Endodermal cell (in vitro differentiated cells): Measurements from ENCODE around the gene SLPI. TPM values are rescaled to one million over a fixed set of nuclear protein-coding genes. Genes with fewer than 3 reads are reported as not detected.
A peak's percentile ranks its signal among the peaks of the same experiment; 100 is the strongest.

Experiments used
- DNase-seq: peaks from one replicate; pipeline ENCODE4 v3.0.0-alpha.2; 2017
- H3K27ac ChIP-seq: 2 replicates; pipeline ENCODE4 v1.5.1; 2013; ENCODE audit warnings: mild to moderate bottlenecking, low read depth, low read length, moderate library complexity
- H3K27me3 ChIP-seq: 2 replicates; pipeline ENCODE4 v1.6.1; 2013; ENCODE audit warnings: mild to moderate bottlenecking, low read length, moderate library complexity; ENCODE audit not compliant: insufficient read depth, control insufficient read depth, poor library complexity, severe bottlenecking
- H3K36me3 ChIP-seq: 2 replicates; pipeline ENCODE4 v1.7.0; 2013; ENCODE audit warnings: mild to moderate bottlenecking, low read length, moderate library complexity; ENCODE audit not compliant: control insufficient read depth, insufficient read depth
- H3K4me1 ChIP-seq: one replicate; pipeline ENCODE4 v1.7.0; 2013; ENCODE audit warnings: low read length; ENCODE audit not compliant: control insufficient read depth, insufficient read depth
- H3K4me3 ChIP-seq: 2 replicates; pipeline ENCODE4 v1.5.1; 2013; ENCODE audit warnings: mild to moderate bottlenecking, low read length, moderate library complexity
- H3K9ac ChIP-seq: 2 replicates; pipeline ENCODE4 v1.6.1; 2013; ENCODE audit warnings: mild to moderate bottlenecking, low read length, moderate library complexity; ENCODE audit not compliant: poor library complexity, severe bottlenecking; ENCODE audit errors: extremely low read depth
- H3K9me3 ChIP-seq: 2 replicates; pipeline ENCODE4 v1.6.1; 2013; ENCODE audit warnings: mild to moderate bottlenecking, low read length, moderate library complexity; ENCODE audit not compliant: control insufficient read depth
- H3K27ac Mint-ChIP-seq: 2 replicates; pipeline ENCODE4 v1.8.0; 2020; ENCODE audit warnings: mixed read lengths
- H3K27me3 Mint-ChIP-seq: 2 replicates; pipeline ENCODE4 v1.8.0; 2021; ENCODE audit warnings: mild to moderate bottlenecking, mixed read lengths; ENCODE audit not compliant: insufficient read depth
- H3K36me3 Mint-ChIP-seq: 2 replicates; pipeline ENCODE4 v1.8.0; 2020; ENCODE audit warnings: low read depth, mixed read lengths
- H3K4me1 Mint-ChIP-seq: 2 replicates; pipeline ENCODE4 v1.8.0; 2020; ENCODE audit warnings: mixed read lengths
- H3K4me3 Mint-ChIP-seq: 2 replicates; pipeline ENCODE4 v1.8.0; 2020; ENCODE audit warnings: mild to moderate bottlenecking, moderate library complexity, mixed read lengths
- H3K9me3 Mint-ChIP-seq: 2 replicates; pipeline ENCODE4 v1.8.0; 2020; ENCODE audit warnings: mild to moderate bottlenecking, mixed read lengths
- CTCF ChIP-seq: fragments of 200-600 bp; sonication (generic); conservative IDR thresholded peaks from 2 replicates; pipeline ENCODE4 v1.5.0; 2021; ENCODE audit warnings: antibody characterized with exemption, mild to moderate bottlenecking
- WGBS, 2 experiments: methylation state at CpG; one replicate each; pipeline versions ENCODE4 v1.1.5 to v1.1.7; 2013; ENCODE audit warnings: missing lambda C conversion rate in 2 of 2, mixed read lengths in 1 of 2; ENCODE audit not compliant: insufficient coverage in 1 of 2, insufficient read length in 1 of 2; 5-methylcytosine and 5-hydroxymethylcytosine counted together
- total RNA-seq, 2 donors: library from RNA; stranded (reverse); fragmentation: NEBNext Ultra II Directional in 1 of 2; extraction: Animal tissue kit (Norgen Biotek cat#: 25700) in 1 of 2; gene quantifications; 2 replicates in 1 of 2; 3 replicates in 1 of 2; pipeline ENCODE4 v1.2.1, GENCODE V29; 2021

Gene SLPI
- total RNA-seq, 2 donors from 2014 or later = not detected

DNA sequence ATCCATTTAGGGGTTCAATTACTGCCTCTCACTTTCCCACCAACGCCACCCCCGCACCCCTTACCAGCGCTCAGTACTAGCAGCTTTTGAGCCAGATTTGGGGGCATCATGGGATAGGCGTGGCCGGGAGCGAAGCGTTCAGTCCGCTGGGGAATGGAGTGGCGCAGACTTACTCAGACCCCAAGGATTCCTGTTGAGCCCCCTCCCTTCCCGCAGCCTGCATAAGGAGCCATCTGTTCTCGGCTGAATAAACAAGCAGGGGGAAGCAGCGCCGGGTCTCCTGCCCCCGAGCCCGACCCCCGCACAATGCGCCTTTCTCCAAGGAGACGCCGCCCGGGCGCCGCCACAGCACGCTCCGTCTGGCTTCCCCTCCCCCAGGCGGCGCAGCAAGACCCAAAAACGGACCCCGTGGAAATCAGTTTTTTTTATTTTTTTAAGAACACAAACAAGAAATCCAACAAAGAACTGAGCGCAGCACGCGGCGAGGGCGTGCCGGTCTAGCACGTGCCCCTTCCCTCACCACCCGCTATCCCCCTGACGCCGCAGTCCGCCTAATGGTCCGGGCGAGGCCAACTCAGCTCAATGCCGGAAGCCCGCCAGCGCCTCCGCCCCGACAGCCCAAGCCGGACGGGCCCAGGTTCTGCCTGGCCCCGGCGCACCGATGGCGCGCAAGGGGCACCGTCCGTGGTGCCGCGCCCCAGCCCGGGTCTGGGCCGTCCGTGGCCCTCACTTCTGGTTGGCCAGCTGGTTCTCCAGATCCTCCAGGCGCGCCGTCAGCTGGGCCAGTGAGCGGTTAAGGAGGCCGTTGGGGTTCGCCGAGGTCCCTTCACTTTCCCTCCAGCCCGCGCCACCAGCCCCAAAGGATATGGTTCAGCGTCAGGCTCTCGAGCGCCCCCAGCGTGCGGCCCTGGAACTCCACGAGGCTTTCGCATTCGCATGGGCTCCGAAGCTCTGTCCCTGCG is 39.0 kb upstream of the SLPI start:
- Histone ChIP-seq H3K27me3 (peaks cover 26% of the 10 kb centered on the region), H3K9ac (peak overlapping the region; percentile 27), H3K27ac (peak overlapping the region; percentile 97), H3K4me3 (peak overlapping the region; percentile 69), H3K9me3 (peaks cover 20% of the 10 kb centered on the region), H3K36me3 (no peaks in the 10 kb centered on the region), H3K4me1 (no peaks in the 10 kb centered on the region)
- H3K4me3 Mint-ChIP-seq = peak overlapping the region; percentile 58
- peaks cover 23% of the 10 kb centered on the region for H3K9me3 Mint-ChIP-seq
- H3K27ac Mint-ChIP-seq = no peak overlapping the region
- 12 to 13% methylated on average over 50 to 79 of the region's 79 CpGs for WGBS, 2 experiments
- peak; percentile 94 for TF ChIP-seq CTCF
- H3K36me3 Mint-ChIP-seq = no peaks in the 10 kb centered on the region
- H3K27me3 Mint-ChIP-seq = peaks cover 61% of the 10 kb centered on the region
- H3K4me1 Mint-ChIP-seq = peaks cover 16% of the 10 kb centered on the region
- peak; percentile 97 for DNase-seq

GRCh38 chr20:45292343-45292742 is 38.0 kb upstream of the SLPI start:
- H3K4me1 ChIP-seq = no peaks in the 10 kb centered on the region
- Mint-ChIP-seq H3K4me1 (peaks cover 16% of the 10 kb centered on the region), H3K9me3 (peaks cover 23% of the 10 kb centered on the region), H3K27ac (no peak overlapping the region), H3K4me3 (peak overlapping the region; percentile 58), H3K36me3 (no peaks in the 10 kb centered on the region), H3K27me3 (peaks cover 60% of the 10 kb centered on the region)
- peaks cover 32% of the 10 kb centered on the region for H3K27me3 ChIP-seq
- DNase-seq = no peak
- H3K4me3 ChIP-seq = no peak overlapping the region
- H3K27ac ChIP-seq = no peak overlapping the region
- no peak for TF ChIP-seq CTCF
- no peaks in the 10 kb centered on the region for H3K36me3 ChIP-seq
- H3K9ac ChIP-seq = no peak overlapping the region
- WGBS, 2 experiments = 83 to 100% methylated on average over 1 to 2 of the region's 2 CpGs
- H3K9me3 ChIP-seq = peaks cover 20% of the 10 kb centered on the region

DNA sequence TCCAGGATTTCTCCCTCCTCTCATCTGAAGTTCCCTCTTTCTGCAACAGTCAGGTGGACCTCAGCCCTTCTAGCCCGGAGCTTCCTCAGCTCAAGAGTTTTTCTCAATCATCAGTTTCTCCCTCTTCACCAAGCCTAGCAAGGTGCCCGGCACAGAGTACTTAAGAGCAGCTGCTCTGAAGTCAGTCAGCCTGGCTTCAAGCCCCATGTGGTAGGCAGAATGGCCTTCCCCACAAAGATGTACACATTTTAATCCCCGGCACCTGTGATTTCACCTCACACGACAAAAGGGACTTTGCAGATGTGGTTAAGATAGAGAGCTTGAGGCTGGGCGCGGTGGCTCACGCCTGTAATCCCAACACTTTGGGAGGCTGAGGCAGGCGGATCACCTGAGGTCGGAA is 37.2 kb upstream of the SLPI start:
- Histone ChIP-seq H3K4me1 (no peaks in the 10 kb centered on the region), H3K27ac (no peak overlapping the region), H3K27me3 (peaks cover 32% of the 10 kb centered on the region), H3K9me3 (peaks cover 20% of the 10 kb centered on the region), H3K9ac (no peak overlapping the region), H3K4me3 (no peak overlapping the region), H3K36me3 (no peaks in the 10 kb centered on the region)
- Mint-ChIP-seq H3K4me3 (no peak overlapping the region), H3K4me1 (peaks cover 16% of the 10 kb centered on the region), H3K27me3 (peaks cover 66% of the 10 kb centered on the region), H3K27ac (no peak overlapping the region), H3K36me3 (no peaks in the 10 kb centered on the region), H3K9me3 (peaks cover 23% of the 10 kb centered on the region)
- no peak for DNase-seq
- TF ChIP-seq CTCF = no peak
- WGBS, 2 experiments = 84 to 87% methylated on average over 9 of the region's 9 CpGs
